Suppressor macrophage (primary cell): ENCODE results near the gene CD44.

ENCODE experiments used
- DNase-seq, 4 experiments: peaks; one replicate each; pipeline ENCODE4 v3.0.0-alpha.2; 2020 to 2022

Gene CD44

GRCh38 chr11:35141071-35141470, 2.1 kb downstream of the CD44 start:
- peak in 3 of 4 experiments; percentile 15 to 36 (median 31) for DNase-seq

DNA sequence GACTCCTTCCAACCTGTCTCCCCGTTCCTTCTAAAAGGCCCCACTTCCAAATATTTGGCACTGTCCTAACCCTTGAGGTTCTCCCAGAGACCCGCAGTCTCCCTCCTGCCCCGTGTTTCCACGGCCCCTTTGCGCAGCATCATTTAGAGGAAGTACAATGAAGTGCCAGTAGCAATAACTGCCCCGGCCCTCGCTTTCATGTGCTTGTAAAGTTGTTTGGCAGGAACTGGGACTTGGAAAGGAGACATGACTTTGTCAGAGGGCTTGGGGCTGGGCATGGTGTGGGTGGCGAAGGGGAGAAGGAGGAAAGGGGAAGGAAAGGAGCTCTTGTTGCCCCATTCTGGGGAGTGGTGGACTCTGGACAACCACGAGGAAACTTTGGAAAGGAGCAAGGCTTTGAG, 2.6 kb downstream of the CD44 start:
- peak; percentile 89 to 94 (median 90) for DNase-seq

DNA sequence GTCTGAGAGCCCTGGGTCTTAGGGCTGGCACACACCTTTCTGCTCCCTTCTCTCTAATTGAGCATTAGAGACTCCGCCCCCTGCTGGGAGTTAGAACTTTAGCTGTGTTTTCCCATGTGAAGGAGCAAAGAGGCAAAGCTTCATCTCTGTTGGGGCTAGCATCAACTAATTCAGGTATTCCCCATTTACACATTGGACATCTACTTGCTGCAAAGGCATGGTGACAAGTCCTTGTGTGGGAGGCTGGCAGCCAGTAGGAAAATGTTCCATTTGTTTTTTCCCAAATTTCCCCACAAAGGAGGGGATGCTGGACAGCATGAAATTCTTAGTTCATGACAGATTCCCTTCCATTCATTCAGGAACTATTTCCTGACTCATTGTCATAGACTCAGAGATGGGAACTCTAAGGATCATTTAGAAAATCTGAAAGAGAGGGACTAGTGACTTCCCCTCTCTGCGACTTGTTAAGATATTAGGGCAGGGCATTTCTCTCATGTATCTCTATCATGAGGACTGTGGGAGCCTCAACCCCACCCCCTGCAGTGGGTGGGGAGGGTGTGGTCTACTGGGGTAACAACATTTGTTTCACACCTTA, 3.6 kb downstream of the CD44 start:
- peak in 3 of 4 experiments; percentile 48 to 54 (median 51) for DNase-seq

- no peak for DNase-seq
These were observed 4.5 kb downstream of the CD44 start for GRCh38 chr11:35143297-35144135.

- DNase-seq: peak in 3 of 4 experiments; percentile 59 to 72 (median 61)
These were observed 5.3 kb downstream of the CD44 start for GRCh38 chr11:35144136-35144741.

- peak in 1 of 4 experiments; percentile 25 for DNase-seq
These were observed 5.8 kb downstream of the CD44 start for GRCh38 chr11:35144806-35145205.

DNA sequence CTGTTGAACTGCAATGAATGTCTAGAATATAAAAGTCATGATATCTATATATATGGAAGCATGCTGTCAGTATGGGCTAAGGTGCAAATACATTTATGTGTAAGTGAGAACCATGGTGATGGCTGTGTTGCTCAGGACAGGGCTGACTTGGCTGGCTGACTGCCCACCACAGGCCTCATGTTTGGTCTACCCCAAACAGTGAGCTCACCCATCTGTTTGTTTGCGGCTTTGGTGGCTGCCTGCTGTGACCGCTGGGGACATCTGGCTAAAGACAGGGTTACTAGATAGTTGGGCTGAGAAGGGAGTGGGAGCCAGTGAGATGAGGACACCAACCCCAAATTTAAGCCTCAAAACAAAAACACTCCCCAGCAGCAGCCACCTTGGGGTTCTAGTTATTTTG, 6.3 kb downstream of the CD44 start:
- peak in 1 of 4 experiments; percentile 38 for DNase-seq

- no peak for DNase-seq
These were observed 7.1 kb downstream of the CD44 start for GRCh38 chr11:35146074-35146521.

- peak in 3 of 4 experiments; percentile 21 to 77 (median 60) for DNase-seq
These were observed 7.7 kb downstream of the CD44 start for GRCh38 chr11:35146711-35147110.

DNA sequence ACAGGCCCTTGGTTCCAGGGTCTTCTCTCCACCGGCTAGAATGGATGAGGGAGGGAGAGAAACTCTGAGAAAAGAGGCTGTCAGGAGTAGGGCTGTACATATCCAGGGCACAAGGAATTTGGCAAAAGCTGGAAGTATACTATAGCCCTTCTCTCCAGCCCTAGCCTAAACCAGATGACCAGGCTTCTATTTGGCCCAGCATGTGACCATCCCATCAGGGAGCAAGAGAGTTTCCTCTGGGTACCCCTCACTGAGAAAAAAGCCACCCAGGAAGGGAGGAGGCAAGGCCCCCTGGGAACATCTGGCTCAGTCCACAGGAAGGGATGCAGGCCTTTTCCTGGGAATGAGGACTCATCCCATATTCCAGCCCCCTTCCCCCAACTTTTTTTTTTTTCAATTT, 8.3 kb downstream of the CD44 start:
- DNase-seq: no peak

- DNase-seq: no peak
These were observed 9.3 kb downstream of the CD44 start for GRCh38 chr11:35148163-35148837.

GRCh38 chr11:35150454-35150853, 11.5 kb downstream of the CD44 start:
- DNase-seq: peak in 1 of 4 experiments; percentile 45

DNA sequence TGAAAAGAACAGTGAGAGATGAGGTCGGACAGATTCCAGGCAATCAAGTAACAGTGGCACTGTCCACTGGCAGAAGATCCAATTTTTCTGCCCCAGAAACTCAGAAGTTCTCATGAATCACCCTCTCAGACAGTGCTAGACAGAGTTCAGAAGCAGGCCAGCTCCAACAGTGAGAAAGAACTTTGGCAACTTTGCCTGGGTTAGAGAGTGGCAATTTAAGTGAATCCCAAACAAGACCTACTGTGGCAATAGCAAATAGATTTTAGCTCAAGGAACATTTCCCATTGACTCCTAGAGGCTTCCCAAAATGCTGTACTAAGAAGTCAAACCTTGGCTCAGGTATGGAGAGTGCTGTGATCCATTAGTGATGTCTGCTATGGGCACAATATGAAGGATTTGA, 12.3 kb downstream of the CD44 start:
- DNase-seq: no peak

GRCh38 chr11:35151683-35152280, 12.8 kb downstream of the CD44 start:
- DNase-seq: no peak

- DNase-seq: no peak
These were observed 13.6 kb downstream of the CD44 start for GRCh38 chr11:35152575-35152974.

GRCh38 chr11:35153280-35153679, 14.3 kb downstream of the CD44 start:
- DNase-seq: no peak

DNA sequence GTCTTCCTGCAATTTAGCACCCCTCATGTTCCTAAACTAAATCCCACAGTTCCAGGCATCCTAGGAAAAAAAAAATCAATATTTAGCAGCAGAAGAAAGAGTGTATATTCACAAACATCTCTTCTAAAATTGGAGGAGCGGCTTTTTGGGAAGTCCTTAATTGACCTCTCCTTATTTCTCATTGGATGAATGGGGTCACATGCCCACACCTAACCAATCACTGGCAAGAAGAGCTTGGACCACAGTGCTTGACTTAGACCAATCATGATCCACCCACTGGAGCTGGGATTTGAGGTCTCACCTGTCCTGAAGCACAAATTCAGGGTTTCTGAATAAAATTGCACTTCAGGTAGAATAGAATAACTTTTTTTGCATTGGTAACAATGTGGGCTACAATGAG, 16.0 kb downstream of the CD44 start:
- DNase-seq: no peak

DNA sequence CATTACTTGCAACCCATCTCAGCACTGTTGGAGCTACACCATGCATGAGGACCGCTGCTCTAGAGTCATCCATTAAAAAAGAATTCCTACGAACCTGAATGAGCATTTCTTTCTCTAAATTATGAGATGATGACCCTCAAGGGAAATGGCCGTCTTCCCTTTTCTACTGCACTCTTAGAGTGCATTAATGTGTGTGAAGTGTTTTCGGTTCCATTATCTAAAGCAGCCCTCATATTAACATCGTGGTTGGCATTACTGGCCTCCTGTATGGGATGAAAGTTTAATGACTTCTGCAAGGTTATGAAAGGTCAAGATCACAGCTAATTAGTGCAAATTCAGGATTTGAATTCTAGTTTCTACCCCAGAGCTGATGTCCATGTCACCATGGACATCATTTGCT, 16.7 kb downstream of the CD44 start:
- DNase-seq: no peak

- DNase-seq: no peak
These were observed 19.1 kb downstream of the CD44 start for GRCh38 chr11:35157814-35158700.

DNA sequence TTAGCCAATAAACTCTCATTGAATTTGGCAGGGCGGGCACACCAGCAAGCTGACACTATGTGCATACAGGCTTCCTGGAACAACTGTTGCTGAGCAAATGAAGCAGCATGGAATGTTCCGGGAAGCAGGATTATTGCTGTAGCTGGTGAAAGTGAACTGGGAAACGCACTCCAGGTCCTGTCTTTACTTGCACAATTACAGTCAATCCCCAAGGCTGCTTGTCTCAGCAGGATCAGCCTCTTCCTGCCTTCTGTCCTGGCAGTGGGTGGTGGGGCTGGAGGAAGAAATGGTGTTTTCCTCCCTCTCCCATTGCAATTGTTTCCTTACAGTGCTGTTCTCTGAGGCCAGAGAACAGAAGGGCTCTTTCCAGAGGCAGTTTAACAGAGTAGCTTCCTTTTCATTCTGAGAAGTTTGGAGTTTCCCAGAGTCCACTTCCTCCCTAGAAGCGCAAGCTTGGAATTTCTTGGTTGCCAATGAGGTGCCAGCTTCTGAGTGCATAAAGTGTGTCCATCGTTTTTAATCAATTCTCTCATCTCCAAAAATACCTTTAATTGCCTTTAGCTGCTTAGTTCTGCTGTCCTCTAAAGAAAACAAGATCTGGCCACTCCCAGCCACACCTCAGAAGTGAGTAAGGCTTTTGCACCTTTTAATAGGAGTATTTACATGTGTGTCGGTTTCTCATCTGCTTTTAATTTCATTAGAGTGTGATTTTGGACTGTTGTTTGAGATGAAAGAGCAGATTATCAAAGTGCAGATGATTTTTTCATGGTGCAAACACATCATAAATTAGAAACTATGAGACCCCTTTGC, 19.9 kb downstream of the CD44 start:
- peak in 2 of 4 experiments; percentile 35 to 39 for DNase-seq
